ENCODE measurements around the gene LRCH4. TPM values are rescaled to one million over a fixed set of nuclear protein-coding genes. Genes with fewer than 3 reads are reported as not detected.
A peak's percentile ranks its signal among the peaks of the same experiment; 100 is the strongest.
"Not testable (repeated sequence)": the region's sequence is repeated elsewhere in the genome, so short reads cannot be mapped to it uniquely, and the experiment has no call there.

Gene LRCH4
- total RNA-seq, 1 experiment from 2014 or later = 32.2 TPM

GRCh38 chr7:100568896-100569844, 16.8 kb downstream of the LRCH4 start:
- peak; percentile 86 for DNase-seq (ENCODE audit: low read depth)

- DNase-seq (ENCODE audit: low read depth) = no peak
Measured at GRCh38 chr7:100568176-100568895, 17.6 kb downstream of the LRCH4 start.

- DNase-seq (ENCODE audit: low read depth) = no peak
Measured at GRCh38 chr7:100567751-100568175, 18.2 kb downstream of the LRCH4 start.

- peak; percentile 60 for DNase-seq (ENCODE audit: low read depth)
Measured at GRCh38 chr7:100567031-100567730, 18.7 kb downstream of the LRCH4 start.

- no peak for DNase-seq (ENCODE audit: low read depth)
Measured at GRCh38 chr7:100566018-100566531, 19.9 kb downstream of the LRCH4 start.

GRCh38 chr7:100565133-100565571, 20.8 kb downstream of the LRCH4 start:
- DNase-seq (ENCODE audit: low read depth) = no peak

GRCh38 chr7:100564405-100564804, 21.5 kb downstream of the LRCH4 start:
- not testable (repeated sequence) for DNase-seq (ENCODE audit: low read depth)

GRCh38 chr7:100563809-100564400, 22.0 kb downstream of the LRCH4 start:
- DNase-seq (ENCODE audit: low read depth) = peak; percentile 80

GRCh38 chr7:100563100-100563564, 22.8 kb downstream of the LRCH4 start:
- DNase-seq (ENCODE audit: low read depth) = no peak

- no peak for DNase-seq (ENCODE audit: low read depth)
Measured at GRCh38 chr7:100562195-100563099, 23.5 kb downstream of the LRCH4 start.

GRCh38 chr7:100561491-100562194, 24.3 kb downstream of the LRCH4 start:
- no peak for DNase-seq (ENCODE audit: low read depth)

GRCh38 chr7:100559127-100559526, 26.8 kb downstream of the LRCH4 start:
- DNase-seq (ENCODE audit: low read depth) = no peak

GRCh38 chr7:100556541-100556940, 29.4 kb downstream of the LRCH4 start:
- no peak for DNase-seq (ENCODE audit: low read depth)

- DNase-seq (ENCODE audit: low read depth) = no peak
Measured at GRCh38 chr7:100555701-100556100, 30.2 kb downstream of the LRCH4 start.

GRCh38 chr7:100553032-100553431, 32.9 kb downstream of the LRCH4 start:
- DNase-seq (ENCODE audit: low read depth) = no peak

- no peak for DNase-seq (ENCODE audit: low read depth)
Measured at GRCh38 chr7:100552532-100552931, 33.4 kb downstream of the LRCH4 start.

GRCh38 chr7:100548446-100548845, 37.5 kb downstream of the LRCH4 start:
- DNase-seq (ENCODE audit: low read depth) = not testable (repeated sequence)

- peak; percentile 72 for DNase-seq (ENCODE audit: low read depth)
Measured at GRCh38 chr7:100547872-100548271, 38.1 kb downstream of the LRCH4 start.
